ENCODE measurements around the gene CAMK1G. TPM values are rescaled to one million over a fixed set of nuclear protein-coding genes. Genes with fewer than 3 reads are reported as not detected.

Gene CAMK1G
- total RNA-seq, 2 experiments from 2014 or later: not detected

GRCh38 chr1:209570743-209571142, 12.8 kb upstream of the CAMK1G start:
- no peaks in the 10 kb centered on the region for H3K36me3 Mint-ChIP-seq (ENCODE audit: low read depth)
- no peak overlapping the region for H3K27ac Mint-ChIP-seq
- H3K4me3 Mint-ChIP-seq: no peak overlapping the region
- peaks cover 13% of the 10 kb centered on the region for H3K4me1 Mint-ChIP-seq
- H3K27me3 Mint-ChIP-seq: peaks cover 33% of the 10 kb centered on the region
- ChIA-PET POLR2A (no interaction called here), CTCF (interaction anchor here (1.3 kb wide), 1 partner anchor 19 kb away, joined by 3 read pairs; no protein-coding TSS in a partner anchor)
- no peak for DNase-seq
- no peaks in the 10 kb centered on the region for H3K9me3 Mint-ChIP-seq

DNA sequence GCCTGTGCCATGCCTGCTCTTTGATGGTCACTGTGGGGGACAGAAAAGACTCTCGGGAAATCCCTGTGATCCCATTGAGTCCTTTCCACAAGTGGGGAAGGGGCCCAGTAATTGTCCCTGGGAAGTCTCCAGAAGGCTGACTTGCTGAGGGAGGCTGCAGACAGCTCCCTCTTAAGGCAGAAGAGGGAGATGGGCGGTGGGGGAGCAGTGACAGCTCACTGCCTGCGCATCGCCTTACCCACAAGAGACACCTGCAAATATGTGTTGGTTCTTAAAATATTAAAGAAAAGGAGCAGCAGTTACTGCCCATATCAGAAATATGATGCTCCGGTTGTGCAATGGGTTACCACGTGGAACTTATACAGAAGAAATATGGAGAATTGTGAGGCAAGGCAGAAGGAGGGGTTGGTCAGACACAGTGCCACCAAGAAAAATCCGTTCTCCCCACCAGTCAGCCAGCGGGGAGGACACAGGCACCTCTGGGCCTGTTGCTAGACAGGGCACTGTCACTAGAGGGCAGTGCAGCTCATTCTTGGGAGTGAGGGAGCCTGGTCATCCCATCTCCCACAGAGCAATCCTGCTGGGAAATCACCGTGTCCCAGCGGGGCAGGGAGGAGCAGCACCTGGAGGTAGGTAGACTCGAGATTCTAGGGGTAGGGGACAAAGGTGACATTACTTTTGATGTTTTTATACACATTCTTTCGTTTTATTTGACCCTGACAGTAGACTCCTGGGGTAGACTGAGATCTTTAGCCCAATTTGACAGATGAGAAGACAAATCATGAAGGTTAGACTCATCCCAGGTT, 6.9 kb upstream of the CAMK1G start:
- no peaks in the 10 kb centered on the region for H3K4me1 Mint-ChIP-seq
- no peak overlapping the region for H3K4me3 Mint-ChIP-seq
- no peaks in the 10 kb centered on the region for H3K36me3 Mint-ChIP-seq (ENCODE audit: low read depth)
- ChIA-PET POLR2A (no interaction called here), CTCF (interaction anchor here (0.6 to 4.1 kb wide), 16 partner anchors 8 to 171 kb away, joined by 3 to 22 read pairs (median 4); partner anchors contain the start of genes HSD11B1 and LAMB3)
- H3K9me3 Mint-ChIP-seq: no peaks in the 10 kb centered on the region
- H3K27me3 Mint-ChIP-seq: peaks cover 23% of the 10 kb centered on the region
- no peak overlapping the region for H3K27ac Mint-ChIP-seq
- DNase-seq: peak; percentile 72

DNA sequence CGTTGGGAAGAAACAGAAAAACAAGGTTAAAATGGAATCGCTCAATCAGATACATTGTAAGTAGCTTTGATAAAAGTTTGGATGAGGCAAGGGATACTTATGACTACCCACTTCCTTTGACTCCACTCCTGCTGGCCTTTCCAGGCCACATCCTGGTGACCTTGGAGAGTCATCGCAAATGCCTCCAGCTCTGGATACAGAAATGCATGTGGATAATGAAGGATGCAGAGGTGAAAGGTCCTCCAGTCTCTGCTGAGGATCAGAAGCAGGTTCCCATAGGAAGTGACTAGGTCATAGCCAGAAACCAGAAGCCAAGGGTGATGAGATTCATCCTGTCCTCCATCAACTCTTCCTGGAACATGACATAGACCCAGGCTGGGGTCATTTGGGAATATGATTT, 6.2 kb upstream of the CAMK1G start:
- peaks cover 20% of the 10 kb centered on the region for H3K27me3 Mint-ChIP-seq

DNA sequence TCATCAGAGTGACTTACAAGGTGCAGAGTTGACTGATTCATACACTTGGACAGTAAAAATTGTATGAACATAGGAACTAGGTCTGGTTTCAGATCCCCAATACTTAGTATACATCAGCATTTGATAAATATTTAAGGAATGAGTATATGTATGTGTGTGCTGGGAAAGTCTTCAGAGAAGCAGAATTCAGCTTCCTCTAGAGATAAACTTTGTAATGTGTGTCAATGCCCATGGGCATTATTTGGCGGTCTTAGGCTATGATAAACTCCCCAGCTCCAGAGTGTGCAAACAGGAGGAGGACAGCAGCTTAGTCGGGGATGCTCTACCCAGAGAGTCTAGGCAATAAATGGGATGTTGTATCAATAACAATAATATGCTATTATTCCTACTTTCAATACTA, 2.9 kb upstream of the CAMK1G start:
- DNase-seq: no peak
- CTCF ChIA-PET: no interaction called here
- H3K27ac Mint-ChIP-seq: no peak overlapping the region
- H3K4me1 Mint-ChIP-seq: no peaks in the 10 kb centered on the region
- POLR2A ChIA-PET: no interaction called here
- H3K36me3 Mint-ChIP-seq (ENCODE audit: low read depth): no peaks in the 10 kb centered on the region
- peaks cover 7% of the 10 kb centered on the region for H3K27me3 Mint-ChIP-seq
- no peak overlapping the region for H3K4me3 Mint-ChIP-seq
- H3K9me3 Mint-ChIP-seq: no peaks in the 10 kb centered on the region

More for the DNA sequence above, 6.2 kb upstream of the CAMK1G start:
- H3K4me1 Mint-ChIP-seq: no peaks in the 10 kb centered on the region
- no peak overlapping the region for H3K4me3 Mint-ChIP-seq
- H3K27ac Mint-ChIP-seq: no peak overlapping the region
- ChIA-PET POLR2A (no interaction called here), CTCF (interaction anchor here (1.0 to 4.1 kb wide), 13 partner anchors 8 to 171 kb away, joined by 3 to 22 read pairs (median 4); partner anchors contain the start of genes HSD11B1 and LAMB3)
- DNase-seq: no peak
- no peaks in the 10 kb centered on the region for H3K36me3 Mint-ChIP-seq (ENCODE audit: low read depth)
- H3K9me3 Mint-ChIP-seq: no peaks in the 10 kb centered on the region

DNA sequence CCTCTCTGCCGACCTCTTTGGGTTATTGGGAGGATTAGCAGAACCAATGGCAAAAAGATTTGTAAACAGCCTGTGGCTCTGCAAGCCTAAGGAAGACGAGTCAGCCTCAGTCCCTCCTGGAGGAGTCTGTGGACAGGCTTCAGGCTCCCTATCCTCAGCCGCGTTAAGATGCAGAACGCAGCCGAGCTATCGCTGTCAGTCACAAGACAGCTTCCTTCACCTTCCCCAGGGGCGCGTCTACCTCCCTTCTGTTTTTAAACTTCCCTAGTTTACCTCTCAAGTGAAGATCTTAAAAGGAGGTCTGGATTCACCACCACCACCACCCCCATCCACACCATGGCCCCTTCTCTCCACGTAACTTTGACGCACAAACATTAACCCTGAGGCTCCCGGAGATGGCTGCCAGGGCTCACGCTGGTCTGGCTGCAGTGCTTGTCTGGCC, 738 bp downstream of the CAMK1G start:
- H3K4me1 Mint-ChIP-seq: peaks cover 3% of the 10 kb centered on the region
- no peak overlapping the region for H3K4me3 Mint-ChIP-seq
- no peak overlapping the region for H3K27ac Mint-ChIP-seq
- H3K36me3 Mint-ChIP-seq (ENCODE audit: low read depth): no peaks in the 10 kb centered on the region
- ChIA-PET POLR2A (no interaction called here), CTCF (interaction anchor here (0.6 to 1.5 kb wide), 6 partner anchors 10 to 164 kb away, joined by 3 to 4 read pairs (median 3); no protein-coding TSS in a partner anchor)
- DNase-seq: no peak
- peaks cover 3% of the 10 kb centered on the region for H3K27me3 Mint-ChIP-seq
- H3K9me3 Mint-ChIP-seq: no peaks in the 10 kb centered on the region

DNA sequence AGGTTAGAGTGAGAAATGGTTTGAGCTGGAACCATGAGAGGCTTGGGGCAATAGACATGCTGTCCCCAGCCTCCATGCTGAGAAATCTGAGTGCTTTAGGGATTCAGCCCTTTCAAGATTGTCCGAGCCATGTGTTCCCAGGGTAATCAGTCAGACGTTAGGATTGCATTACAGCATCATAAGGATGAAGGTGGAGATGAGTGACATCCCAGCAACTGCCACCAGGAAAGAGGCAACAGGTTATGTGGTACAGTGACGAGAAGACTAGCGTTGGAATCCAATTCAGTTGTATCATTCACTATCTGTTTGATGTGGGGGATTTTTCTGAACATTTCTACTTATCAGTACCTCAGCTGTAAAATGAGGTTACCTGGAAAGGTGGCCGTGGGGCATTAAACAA, 1.7 kb downstream of the CAMK1G start:
- DNase-seq: no peak
- H3K27me3 Mint-ChIP-seq: peaks cover 3% of the 10 kb centered on the region
- POLR2A ChIA-PET: no interaction called here
- CTCF ChIA-PET: interaction anchor here (0.9 to 1.5 kb wide), 4 partner anchors 8 to 163 kb away, joined by 3 read pairs; no protein-coding TSS in a partner anchor
- no peaks in the 10 kb centered on the region for H3K9me3 Mint-ChIP-seq
- peaks cover 3% of the 10 kb centered on the region for H3K4me1 Mint-ChIP-seq
- no peaks in the 10 kb centered on the region for H3K36me3 Mint-ChIP-seq (ENCODE audit: low read depth)
- no peak overlapping the region for H3K4me3 Mint-ChIP-seq
- H3K27ac Mint-ChIP-seq: no peak overlapping the region

DNA sequence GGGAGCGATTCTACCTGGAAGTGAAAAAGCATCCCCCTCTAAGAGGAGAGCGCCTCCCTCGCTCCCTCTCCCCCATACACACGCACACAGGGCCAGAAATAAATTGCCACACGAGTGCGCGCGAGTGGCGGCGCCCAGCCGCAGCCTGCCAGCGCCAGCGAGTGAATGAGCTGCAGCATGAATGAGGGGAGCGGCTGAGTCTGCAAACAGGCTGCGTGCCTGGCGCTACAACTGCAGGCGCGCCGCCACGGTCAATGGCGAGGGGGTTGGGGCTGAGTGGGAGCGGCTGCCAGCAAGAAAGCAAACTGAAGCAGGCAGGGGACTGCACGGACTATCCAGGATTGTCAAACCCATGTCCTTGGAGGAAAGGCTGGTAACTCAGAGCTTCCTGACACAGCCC, 2.2 kb downstream of the CAMK1G start:
- Mint-ChIP-seq H3K27ac (no peak overlapping the region), H3K36me3 (ENCODE audit: low read depth) (no peaks in the 10 kb centered on the region), H3K27me3 (peaks cover 7% of the 10 kb centered on the region), H3K4me3 (no peak overlapping the region), H3K9me3 (no peaks in the 10 kb centered on the region), H3K4me1 (peaks cover 3% of the 10 kb centered on the region)
- POLR2A ChIA-PET: no interaction called here
- no peak for DNase-seq
- CTCF ChIA-PET: interaction anchor here (1.0 to 1.2 kb wide), 2 partner anchors 9 to 46 kb away, joined by 3 read pairs; no protein-coding TSS in a partner anchor

- Mint-ChIP-seq H3K27me3 (peaks cover 7% of the 10 kb centered on the region), H3K36me3 (ENCODE audit: low read depth) (no peaks in the 10 kb centered on the region), H3K9me3 (no peaks in the 10 kb centered on the region), H3K27ac (no peak overlapping the region), H3K4me3 (no peak overlapping the region), H3K4me1 (peaks cover 3% of the 10 kb centered on the region)
- POLR2A ChIA-PET: no interaction called here
- DNase-seq: no peak
- CTCF ChIA-PET: interaction anchor here (1.2 kb wide), 1 partner anchor 46 kb away, joined by 3 read pairs; no protein-coding TSS in a partner anchor
Observed at GRCh38 chr1:209586221-209586740, 2.8 kb downstream of the CAMK1G start.

DNA sequence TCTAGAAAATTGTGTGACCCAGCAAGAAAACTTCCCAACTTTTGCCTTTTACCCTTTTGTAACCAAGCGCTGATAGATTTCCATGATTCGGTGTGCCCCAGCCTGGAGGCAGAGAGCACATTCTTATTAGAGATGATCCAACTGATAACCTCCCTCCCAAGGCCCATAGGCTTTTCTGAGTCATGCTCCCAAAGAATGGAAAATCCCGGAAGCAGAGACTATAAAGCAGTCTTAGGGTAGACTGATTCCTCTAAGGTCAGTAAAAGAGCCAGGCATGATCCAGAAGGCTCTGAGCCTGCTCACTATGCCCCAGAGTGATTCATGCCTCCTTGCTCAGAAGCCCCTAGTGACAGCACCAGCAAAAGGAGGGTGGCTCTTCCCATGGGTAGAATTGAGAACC, 4.3 kb downstream of the CAMK1G start:
- CTCF ChIA-PET: interaction anchor here (1.0 to 1.2 kb wide), 3 partner anchors 21 to 161 kb away, joined by 3 read pairs; no protein-coding TSS in a partner anchor
- H3K36me3 Mint-ChIP-seq (ENCODE audit: low read depth): no peaks in the 10 kb centered on the region
- no peak overlapping the region for H3K4me3 Mint-ChIP-seq
- H3K9me3 Mint-ChIP-seq: no peaks in the 10 kb centered on the region
- DNase-seq: no peak
- H3K4me1 Mint-ChIP-seq: peaks cover 3% of the 10 kb centered on the region
- H3K27me3 Mint-ChIP-seq: peaks cover 7% of the 10 kb centered on the region
- no peak overlapping the region for H3K27ac Mint-ChIP-seq
- POLR2A ChIA-PET: no interaction called here

DNA sequence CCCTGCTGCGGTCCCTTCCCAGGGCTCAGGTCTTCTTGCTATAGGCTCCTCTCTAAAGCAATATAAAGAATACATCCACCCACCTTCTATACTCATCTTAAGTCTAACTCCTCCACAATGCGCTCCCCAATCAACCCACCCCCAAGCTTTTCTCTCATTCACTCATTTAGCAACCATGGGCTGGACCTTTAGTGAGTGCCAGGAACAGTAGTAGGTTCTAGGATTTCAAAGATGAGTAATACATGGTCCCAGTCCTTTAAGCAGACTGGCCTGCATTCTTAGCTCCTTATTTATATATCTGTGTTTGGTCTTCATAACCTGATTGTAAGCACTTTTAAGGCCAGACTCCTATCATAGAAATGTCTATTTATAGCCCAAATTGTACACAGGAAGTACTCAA, 5.9 kb downstream of the CAMK1G start:
- no peak for DNase-seq
- CTCF ChIA-PET: interaction anchor here (0.9 kb wide), 1 partner anchor 19 kb away, joined by 3 read pairs; no protein-coding TSS in a partner anchor
- H3K27ac Mint-ChIP-seq: no peak overlapping the region

DNA sequence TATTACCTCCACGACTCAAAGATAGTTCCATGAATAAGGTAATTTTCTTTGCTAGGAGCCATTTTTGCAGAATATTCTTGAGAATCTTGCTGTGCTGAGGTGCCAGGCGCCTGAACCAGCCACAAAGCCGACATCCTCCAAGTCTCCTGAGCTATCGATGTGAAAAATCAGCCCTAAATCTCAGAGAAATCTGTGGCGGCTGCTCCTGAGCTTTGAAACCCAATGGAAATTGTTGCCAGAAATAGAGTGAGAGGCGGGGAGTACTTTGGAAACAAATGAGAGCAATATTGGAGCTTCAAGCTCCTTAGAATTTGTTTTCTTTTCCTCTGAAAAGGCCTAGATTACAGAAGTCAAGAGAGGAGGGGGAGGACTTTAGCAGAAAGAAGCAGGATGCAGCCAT, 6.3 kb downstream of the CAMK1G start:
- Mint-ChIP-seq H3K27me3 (peaks cover 14% of the 10 kb centered on the region), H3K27ac (no peak overlapping the region), H3K9me3 (no peaks in the 10 kb centered on the region), H3K4me1 (peaks cover 3% of the 10 kb centered on the region), H3K4me3 (no peak overlapping the region), H3K36me3 (ENCODE audit: low read depth) (no peaks in the 10 kb centered on the region)
- POLR2A ChIA-PET: no interaction called here
- DNase-seq: no peak
- CTCF ChIA-PET: interaction anchor here (0.9 to 1.8 kb wide), 2 partner anchors 20 to 159 kb away, joined by 3 to 6 read pairs; no protein-coding TSS in a partner anchor

More for the DNA sequence above, 5.9 kb downstream of the CAMK1G start:
- Mint-ChIP-seq H3K4me3 (no peak overlapping the region), H3K36me3 (ENCODE audit: low read depth) (no peaks in the 10 kb centered on the region), H3K9me3 (no peaks in the 10 kb centered on the region), H3K4me1 (peaks cover 3% of the 10 kb centered on the region), H3K27me3 (peaks cover 14% of the 10 kb centered on the region)
- POLR2A ChIA-PET: no interaction called here

DNA sequence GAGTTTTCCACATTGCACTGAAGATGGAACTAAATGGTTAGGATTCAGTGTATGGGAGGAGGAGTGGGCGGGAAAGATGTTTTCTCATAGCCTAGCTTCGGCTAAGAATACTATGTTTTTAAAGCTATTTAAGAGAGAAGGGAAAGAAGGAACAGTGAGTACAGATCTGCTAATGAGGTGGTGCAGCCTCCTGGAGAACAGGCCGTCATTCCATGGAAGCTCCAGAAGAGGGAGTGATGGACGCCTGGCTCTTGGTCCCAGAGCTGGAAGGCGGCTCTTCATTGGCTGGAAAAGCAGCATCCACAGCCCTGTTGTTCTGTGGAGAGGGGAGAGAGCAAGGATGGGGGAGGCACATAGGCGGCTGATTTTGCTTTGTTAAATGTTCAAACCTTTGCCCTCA, 6.9 kb downstream of the CAMK1G start:
- H3K4me1 Mint-ChIP-seq: peaks cover 3% of the 10 kb centered on the region
- ChIA-PET CTCF (interaction anchor here (0.9 to 1.8 kb wide), 3 partner anchors 20 to 158 kb away, joined by 3 to 6 read pairs (median 5); no protein-coding TSS in a partner anchor), POLR2A (no interaction called here)
- no peaks in the 10 kb centered on the region for H3K9me3 Mint-ChIP-seq
- H3K4me3 Mint-ChIP-seq: no peak overlapping the region
- H3K36me3 Mint-ChIP-seq (ENCODE audit: low read depth): no peaks in the 10 kb centered on the region
- H3K27me3 Mint-ChIP-seq: peaks cover 17% of the 10 kb centered on the region
- no peak for DNase-seq
- no peak overlapping the region for H3K27ac Mint-ChIP-seq

GRCh38 chr1:209593747-209594146, 10.2 kb downstream of the CAMK1G start:
- DNase-seq: no peak
- Mint-ChIP-seq H3K27ac (no peak overlapping the region), H3K9me3 (no peaks in the 10 kb centered on the region), H3K36me3 (ENCODE audit: low read depth) (no peaks in the 10 kb centered on the region), H3K4me1 (no peaks in the 10 kb centered on the region), H3K27me3 (peaks cover 22% of the 10 kb centered on the region), H3K4me3 (no peak overlapping the region)
- ChIA-PET POLR2A (no interaction called here), CTCF (interaction anchor here (1.5 to 1.6 kb wide), 2 partner anchors 10 to 13 kb away, joined by 3 to 4 read pairs; partner anchors contain the start of gene CAMK1G)
